HCT116 (cell line): ENCODE measurements around the gene LRRC14B. TPM values are rescaled to one million over a fixed set of nuclear protein-coding genes. Genes with fewer than 3 reads are reported as not detected.

ENCODE experiments used
- total RNA-seq: library from RNA; stranded (reverse); gene quantifications from one replicate; pipeline ENCODE4 v1.2.1, GENCODE V29; 2021; ENCODE audit not compliant: unreplicated experiment

Gene LRRC14B
- total RNA-seq, 1 experiment from 2014 or later, result not detected

Other genes starting within 250 kb of the LRRC14B start
- 0.02 TPM for gene PLEKHG4B, start 99.3 kb upstream of the LRRC14B start, total RNA-seq
- 5.1 TPM for gene CCDC127, start 26.7 kb downstream of the LRRC14B start, total RNA-seq
- gene SDHA, start 26.8 kb downstream of the LRRC14B start, total RNA-seq, result 134 TPM
- gene PDCD6, start 80.2 kb downstream of the LRRC14B start, total RNA-seq, result 107 TPM
- 12.7 TPM for gene AHRR, start 130.2 kb downstream of the LRRC14B start, total RNA-seq